HG03457 (cell line): ENCODE results near the gene SEMA3D.

Experiments
- ATAC-seq: cut with Tn5 transposase; IDR thresholded peaks from one replicate; pipeline ENCODE4 v1.9.1; 2021; ENCODE audit warnings: moderate number of reproducible peaks; ENCODE audit not compliant: unreplicated experiment

SEMA3D gene

DNA sequence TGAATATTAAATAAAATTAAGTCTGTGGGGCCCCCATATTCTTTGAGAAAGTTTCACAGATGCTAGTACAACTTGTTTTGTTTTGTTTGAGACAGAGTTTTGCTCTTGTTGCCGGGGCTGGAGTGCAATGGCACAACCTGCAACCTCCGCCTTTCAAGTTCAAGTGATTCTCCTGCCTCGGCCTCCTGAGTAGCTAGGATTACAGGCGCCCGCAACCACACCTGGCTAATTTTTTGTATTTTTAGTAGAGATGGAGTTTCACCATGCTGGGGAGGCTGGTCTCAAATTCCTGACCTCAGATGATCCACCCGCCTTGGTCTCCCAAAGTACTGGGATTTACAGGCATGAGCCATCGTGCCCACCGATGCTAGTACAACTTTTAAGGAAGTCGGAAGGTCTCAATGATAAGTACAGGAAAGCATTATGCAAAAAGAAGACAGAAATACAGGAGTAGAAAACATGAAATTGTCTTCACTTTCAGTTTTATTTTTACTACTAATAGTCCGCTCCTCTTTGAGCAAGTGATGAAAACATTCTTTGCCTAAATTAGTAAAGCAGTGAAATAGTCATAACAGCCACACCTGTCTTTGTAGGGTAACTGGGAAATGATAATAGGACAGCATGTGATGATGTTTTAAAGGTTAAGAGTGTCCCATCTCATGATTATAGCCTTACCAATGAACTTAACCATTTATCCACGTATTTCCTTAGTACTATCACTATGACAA, 147.5 kb downstream of the SEMA3D start:
- no peak for ATAC-seq

- ATAC-seq, result no peak
Observed at GRCh38 chr7:85038466-85038865, 148.4 kb downstream of the SEMA3D start.

- no peak for ATAC-seq
Observed at GRCh38 chr7:85033263-85033662, 153.6 kb downstream of the SEMA3D start.

- ATAC-seq, result no peak
Observed at GRCh38 chr7:85031475-85031874, 155.4 kb downstream of the SEMA3D start.

GRCh38 chr7:85030893-85031292, 156.0 kb downstream of the SEMA3D start:
- no peak for ATAC-seq

- ATAC-seq, result peak; percentile 59
Observed at GRCh38 chr7:85025312-85025756, 161.5 kb downstream of the SEMA3D start.

DNA sequence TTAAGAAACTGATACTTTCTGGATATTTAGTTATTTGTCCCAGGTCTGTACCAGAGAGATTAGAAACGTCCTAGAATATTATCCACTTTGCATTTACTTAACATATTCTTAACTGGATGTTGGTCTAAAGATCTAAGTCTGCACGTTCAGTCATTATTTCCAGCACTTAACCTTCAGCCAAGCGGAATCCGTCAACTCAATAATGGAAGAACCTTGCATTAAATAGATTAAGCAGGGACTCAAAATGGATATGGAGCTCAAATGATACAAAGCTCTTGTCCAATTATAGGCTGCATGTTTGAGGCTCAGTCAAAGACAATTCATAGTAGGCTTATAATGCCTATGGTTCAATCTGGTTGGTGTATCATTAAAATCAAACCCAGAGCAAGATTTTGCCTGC, 162.9 kb downstream of the SEMA3D start:
- ATAC-seq, result no peak

DNA sequence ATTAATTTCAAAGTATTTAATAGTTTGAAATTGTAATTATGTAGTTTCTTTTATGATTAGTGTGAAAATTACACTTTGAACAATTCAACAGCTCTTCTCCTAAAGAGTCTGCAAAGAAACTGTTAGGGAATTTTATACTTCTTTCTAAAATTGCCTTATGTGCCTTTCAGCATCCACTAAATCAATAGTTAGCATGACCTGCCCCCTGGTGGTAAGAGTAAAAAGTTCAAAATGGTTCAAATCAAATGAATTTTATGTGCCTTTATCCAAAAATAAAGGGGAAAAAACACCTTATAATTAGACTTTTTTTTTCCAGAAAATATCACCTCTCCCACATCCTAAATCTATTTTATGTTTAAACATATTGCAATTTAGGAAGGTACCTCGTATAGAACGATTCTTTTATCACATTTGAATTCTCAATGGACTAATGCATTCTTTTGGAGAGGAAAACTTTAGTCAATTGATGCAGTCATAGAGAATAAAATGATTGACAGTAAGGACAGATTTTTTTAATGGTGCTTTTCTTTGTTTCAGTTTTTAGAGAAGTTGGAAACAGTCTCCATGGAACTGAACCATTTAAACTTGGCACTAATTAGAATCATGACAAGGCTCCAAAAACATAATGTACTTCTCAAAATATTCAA, 163.7 kb downstream of the SEMA3D start:
- ATAC-seq, result no peak

DNA sequence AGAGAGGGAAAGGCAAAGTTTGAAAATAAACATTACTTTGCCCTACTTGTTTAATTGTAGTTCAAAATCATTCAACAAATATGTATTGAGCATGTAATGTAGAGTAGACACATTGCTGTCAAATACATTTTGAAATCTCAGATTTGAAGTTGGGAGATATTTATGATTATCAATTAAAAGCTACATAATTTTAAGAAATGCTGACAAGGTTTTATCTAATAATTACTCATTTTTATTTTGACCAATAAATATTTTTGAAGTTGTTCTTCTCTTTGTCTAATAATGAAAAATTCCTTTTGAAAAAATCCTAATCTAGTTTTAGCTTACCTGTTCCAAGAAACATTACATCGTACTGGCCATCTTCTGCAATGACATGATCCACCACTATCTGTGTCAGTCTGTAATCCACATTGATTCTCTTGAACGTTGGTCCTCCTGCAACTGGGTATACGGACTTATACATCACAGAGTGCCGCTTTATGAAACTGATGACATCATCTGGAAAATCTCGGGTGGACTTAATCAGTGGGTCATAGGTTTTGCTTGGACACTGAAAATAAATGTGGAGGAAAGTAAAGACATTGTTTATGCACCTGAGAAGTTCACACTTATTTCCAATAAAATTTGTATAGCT, 164.7 kb downstream of the SEMA3D start:
- ATAC-seq, result no peak

DNA sequence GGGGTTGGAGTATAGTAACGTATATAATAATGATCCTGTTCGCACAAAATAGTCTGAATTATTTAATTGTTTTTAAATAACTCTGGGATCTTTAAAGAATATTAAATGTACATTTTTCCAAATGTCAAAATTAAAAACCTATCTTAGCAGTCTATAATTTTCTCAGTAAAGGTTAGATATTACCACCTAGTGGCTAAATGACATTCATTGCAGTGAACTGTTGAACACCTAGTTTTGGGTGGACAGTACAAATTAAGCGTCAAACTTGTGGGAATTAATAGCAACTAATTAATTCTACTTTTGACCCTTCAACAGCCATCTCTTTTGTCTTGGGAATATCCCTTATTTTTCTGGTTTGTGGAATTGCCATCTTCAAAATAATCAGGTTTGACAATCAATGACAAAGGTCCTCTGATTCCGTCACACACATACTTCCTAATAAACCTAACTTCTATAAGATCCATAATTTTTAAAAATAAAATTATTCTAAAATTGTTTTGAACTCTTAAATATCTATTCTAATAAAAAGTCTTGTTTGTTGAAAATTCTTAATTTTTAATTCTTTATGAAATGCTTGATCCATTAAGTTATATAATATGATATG, 165.7 kb downstream of the SEMA3D start:
- ATAC-seq, result no peak

GRCh38 chr7:85019778-85020177, 167.1 kb downstream of the SEMA3D start:
- ATAC-seq, result no peak

- no peak for ATAC-seq
Observed at GRCh38 chr7:85019176-85019575, 167.7 kb downstream of the SEMA3D start.

DNA sequence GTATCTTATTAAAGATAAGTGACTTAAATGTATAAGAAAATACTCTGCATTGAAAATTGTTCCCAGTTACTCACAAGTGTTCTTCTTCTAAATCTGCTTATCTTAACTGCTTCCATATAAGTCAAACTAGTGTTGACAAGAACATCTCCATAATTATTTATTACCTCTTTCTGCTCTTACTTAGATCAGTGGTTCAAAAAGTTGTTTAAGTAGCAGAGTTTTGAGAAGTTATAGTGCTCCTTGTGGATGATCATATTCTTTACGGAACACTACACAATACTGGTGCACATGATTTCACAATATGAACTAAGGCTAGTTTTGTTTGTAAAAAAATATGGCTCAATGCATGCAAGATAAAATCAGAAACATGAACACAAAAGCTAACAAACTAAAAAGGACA, 168.4 kb downstream of the SEMA3D start:
- ATAC-seq, result no peak

DNA sequence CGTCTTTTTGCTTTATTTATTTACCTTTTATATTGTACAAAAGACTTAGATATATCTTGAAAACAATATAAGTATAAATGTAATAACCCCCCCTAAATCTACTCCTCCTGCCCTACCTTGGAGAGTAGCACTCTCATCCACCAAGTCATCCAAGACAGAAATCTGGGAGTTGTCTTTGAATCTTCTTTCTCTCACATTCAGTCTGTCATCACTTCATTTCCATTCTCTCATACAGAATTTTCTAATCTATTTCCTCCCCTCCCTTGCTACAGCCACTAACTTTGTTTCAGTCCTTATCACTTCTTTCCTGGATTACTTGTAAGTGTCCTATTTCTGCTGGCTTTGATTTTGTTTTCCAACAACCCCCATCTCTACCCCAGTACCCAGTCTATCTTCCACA, 170.6 kb downstream of the SEMA3D start:
- ATAC-seq, result no peak

DNA sequence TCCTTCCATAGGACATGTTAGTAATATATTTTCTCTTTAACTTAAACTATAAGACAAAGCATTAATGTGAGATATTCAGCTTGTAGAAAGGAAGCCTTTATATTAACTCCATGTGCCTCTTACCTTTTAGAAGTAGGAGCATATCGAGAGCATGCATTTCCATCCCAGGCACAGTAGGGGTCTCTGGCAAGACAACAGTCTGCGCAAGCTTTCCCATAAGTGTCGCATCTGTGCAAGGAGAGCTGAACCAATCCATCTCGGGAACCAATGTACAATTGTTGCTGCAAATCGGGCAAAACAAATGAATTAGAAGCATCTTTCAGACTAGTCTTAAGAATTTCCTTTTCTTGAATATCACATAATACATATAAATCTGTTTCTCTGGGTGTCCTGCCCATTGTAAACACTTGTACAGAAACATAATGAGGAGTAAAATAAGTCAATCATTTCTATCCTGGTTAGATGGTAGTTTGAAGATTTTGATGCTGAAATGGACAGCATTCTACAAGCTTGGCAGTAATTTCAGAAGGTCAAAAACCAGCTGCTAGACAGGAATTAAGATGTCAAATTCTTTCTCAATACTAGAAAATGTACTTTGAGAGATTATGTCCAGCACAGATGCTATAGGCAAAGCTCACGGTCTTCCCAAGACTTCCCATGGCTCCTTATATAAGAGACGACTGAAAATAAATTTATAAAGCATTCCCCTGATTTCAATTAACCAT, 171.8 kb downstream of the SEMA3D start:
- no peak for ATAC-seq

DNA sequence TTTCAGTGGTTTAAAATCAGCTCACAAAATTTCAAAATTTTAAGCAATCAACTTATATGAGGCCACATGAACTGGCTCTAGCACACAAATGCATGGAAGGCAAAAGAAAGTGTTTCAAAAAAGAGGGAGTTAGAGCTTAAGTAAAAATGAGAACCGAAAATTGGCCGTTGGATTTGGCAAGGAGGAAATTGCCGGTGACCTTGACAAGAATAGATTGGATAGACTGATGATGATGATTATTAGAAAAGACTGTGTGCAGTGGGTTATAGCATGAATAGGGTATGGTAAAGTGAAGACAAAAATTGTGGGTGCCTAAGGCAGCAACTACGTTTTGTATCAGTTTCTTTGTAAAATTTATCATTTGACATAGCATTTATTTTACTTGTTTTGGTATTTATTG, 175.7 kb downstream of the SEMA3D start:
- ATAC-seq, result no peak

DNA sequence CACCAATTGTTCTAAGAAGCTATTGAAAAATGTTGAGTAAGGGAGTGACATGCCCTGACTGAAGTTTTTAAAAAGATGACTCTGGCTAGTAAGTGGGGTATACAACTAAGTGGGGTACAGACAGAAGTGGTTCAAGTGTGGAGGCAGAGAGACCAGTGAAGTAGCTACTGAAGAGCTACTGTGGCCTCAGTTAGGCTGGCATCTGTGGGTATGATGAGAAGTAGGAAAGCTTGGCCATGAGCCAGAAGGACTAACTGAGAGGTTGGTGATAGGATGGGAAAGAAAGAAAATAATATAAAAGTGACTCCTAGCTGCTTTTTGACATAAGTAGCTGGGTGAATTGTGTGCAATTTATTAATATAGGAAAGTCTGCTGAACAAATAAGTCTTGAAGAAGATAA, 176.6 kb downstream of the SEMA3D start:
- no peak for ATAC-seq

GRCh38 chr7:85006754-85007153, 180.1 kb downstream of the SEMA3D start:
- ATAC-seq, result no peak

DNA sequence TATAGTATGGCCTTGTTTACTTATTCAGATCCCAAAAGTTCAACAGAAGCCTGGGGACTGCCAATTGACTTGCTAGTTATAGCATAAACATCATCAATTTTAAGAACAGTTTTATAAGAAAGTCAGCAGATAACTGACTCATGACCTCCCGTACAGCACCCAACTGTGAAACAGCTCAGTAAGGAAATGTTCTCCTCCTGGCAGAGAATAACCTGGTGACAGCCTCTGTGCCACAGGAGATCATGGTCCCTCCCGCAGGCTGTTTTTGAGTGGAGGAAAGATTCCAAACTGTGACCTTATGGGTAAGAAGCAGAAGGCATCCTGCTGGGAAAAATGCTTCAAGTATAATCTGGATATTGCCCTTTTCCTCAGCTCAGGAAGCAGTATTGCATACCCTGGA, 182.5 kb downstream of the SEMA3D start:
- ATAC-seq, result no peak

- no peak for ATAC-seq
Observed at GRCh38 chr7:85001495-85002345, 185.1 kb downstream of the SEMA3D start.
